GM12878 (cell line): ENCODE measurements around the gene TACR1. TPM values are rescaled to one million over a fixed set of nuclear protein-coding genes. Genes with fewer than 3 reads are reported as not detected.

ENCODE experiments used
- ATAC-seq: fragments of 200-7000 bp; cut with Tn5 transposase; 3 replicates; pipeline ENCODE4 v1.9.1; 2020; ENCODE audit warnings: mild to moderate bottlenecking, moderate library complexity
- BruUV-seq: library from RNA; stranded (reverse); fragments of 400-500 nt; replicated peaks from 2 replicates; lab custom pipeline; 2021; lab: Mats Ljungman, UMichigan
- CTCF ChIA-PET: fragments of 300-600 bp; sonication (Branson Sonifier 250); formaldehyde crosslinking; extraction: SDS; loops from one replicate; lab custom pipeline; 2021; ENCODE audit warnings: inconsistent platforms; lab: Yijun Ruan, JAX
- POLR2A ChIA-PET: fragments of 350-600 bp; formaldehyde crosslinking; extraction: SDS; loops from one replicate; lab custom pipeline; 2021; ENCODE audit warnings: inconsistent platforms; lab: Charles Lee
- RAD21 ChIA-PET: fragments of 300-600 bp; sonication (Branson Sonifier 250); formaldehyde crosslinking; loops from one replicate; lab custom pipeline; 2023; ENCODE audit warnings: antibody characterized with exemption; ENCODE audit not compliant: unreplicated experiment; lab: Charles Lee
- SMC1A ChIA-PET: fragments of 300-600 bp; sonication (Branson Sonifier 250); formaldehyde crosslinking; loops from one replicate; lab custom pipeline; 2023; ENCODE audit not compliant: unreplicated experiment, uncharacterized antibody; lab: Charles Lee
- DNase-seq: peaks from one replicate; pipeline ENCODE4 v3.0.0-alpha.2; 2011; ENCODE audit warnings: low read depth, low spot score
- FAIRE-seq: peaks from 3 replicates; lab custom pipeline; 2011; peaks lifted over from hg19 to GRCh38; lab: Jason Lieb, UNC
- H2AFZ ChIP-seq: 2 replicates; pipeline ENCODE4 v1.6.0; 2011; ENCODE audit warnings: low read depth, low read length, control low read depth; ENCODE audit not compliant: control insufficient read depth
- H3K27ac ChIP-seq: 2 replicates; pipeline ENCODE4 v1.5.1; 2011; ENCODE audit warnings: control low read depth; ENCODE audit not compliant: control insufficient read depth, insufficient read depth
- H3K27me3 ChIP-seq, 2 experiments: replicated peaks in 1 of 2; 2 replicates each; pipeline versions ENCODE4 v1.6.0 to v1.6.1; 2011; ENCODE audit warnings: low read length in 1 of 2; ENCODE audit not compliant: control insufficient read depth in 2 of 2, insufficient read depth in 2 of 2
- H3K36me3 ChIP-seq, 2 experiments: 2 replicates each; pipeline ENCODE4 v1.5.1; 2011; ENCODE audit warnings: low read length in 1 of 2; ENCODE audit not compliant: control insufficient read depth in 2 of 2, insufficient read depth in 2 of 2
- H3K4me1 ChIP-seq: 2 replicates; pipeline ENCODE4 v1.6.1; 2011; ENCODE audit warnings: mild to moderate bottlenecking, low read length, moderate library complexity, mixed read lengths; ENCODE audit not compliant: control insufficient read depth, insufficient read depth
- H3K4me2 ChIP-seq: 2 replicates; pipeline ENCODE4 v1.6.0; 2011; ENCODE audit warnings: control low read depth; ENCODE audit not compliant: control insufficient read depth, insufficient read depth
- H3K4me3 ChIP-seq: fragments of 200-600 bp; sonication (generic); 2 replicates; pipeline ENCODE4 v1.5.1; 2016
- H3K79me2 ChIP-seq: 2 replicates; pipeline ENCODE4 v1.6.0; 2011; ENCODE audit warnings: low read length; ENCODE audit not compliant: control insufficient read depth, insufficient read depth
- H3K9ac ChIP-seq: 2 replicates; pipeline ENCODE4 v1.8.0; 2011; ENCODE audit warnings: low read length, control low read depth, mixed read lengths; ENCODE audit not compliant: control insufficient read depth, insufficient read depth
- H3K9me3 ChIP-seq: replicated peaks from 3 replicates; pipeline ENCODE4 v1.5.1; 2011; ENCODE audit warnings: mild to moderate bottlenecking, low read length; ENCODE audit not compliant: control insufficient read depth, insufficient read depth
- H4K20me1 ChIP-seq: 2 replicates; pipeline ENCODE4 v1.6.0; 2011; ENCODE audit not compliant: control insufficient read depth, insufficient read depth
- BACH1 ChIP-seq: fragments of 450-650 bp; IDR thresholded peaks from 2 replicates; pipeline ENCODE4 v1.6.1; 2017; ENCODE audit warnings: mild to moderate bottlenecking, borderline replicate concordance
- EZH2 ChIP-seq: IDR thresholded peaks from 2 replicates; pipeline ENCODE4 v1.6.1; 2012; ENCODE audit warnings: low read depth, mild to moderate bottlenecking, control low read depth, inconsistent platforms, low read length, borderline replicate concordance; ENCODE audit not compliant: control insufficient read depth
- FOXK2 ChIP-seq: fragments of 450-650 bp; IDR thresholded peaks from 2 replicates; pipeline ENCODE4 v1.6.1; 2017; ENCODE audit warnings: mild to moderate bottlenecking, moderate library complexity
- GABPA ChIP-seq: IDR thresholded peaks from 2 replicates; pipeline ENCODE4 v1.6.1; 2014; ENCODE audit warnings: antibody characterized with exemption, low read depth, mild to moderate bottlenecking, inconsistent platforms
- IKZF1 ChIP-seq: fragments of 450-650 bp; conservative IDR thresholded peaks from 2 replicates; pipeline ENCODE4 v1.6.1; 2017; ENCODE audit warnings: antibody characterized with exemption, mild to moderate bottlenecking
- IRF4 ChIP-seq: IDR thresholded peaks from 2 replicates; pipeline ENCODE4 v1.6.1; 2011; ENCODE audit warnings: low read depth, low read length
- JUND ChIP-seq: IDR thresholded peaks from 2 replicates; pipeline ENCODE4 v1.6.1; 2012; ENCODE audit warnings: low read depth, mild to moderate bottlenecking, low read length, improper control_type of control experiment, moderate library complexity
- NFYB ChIP-seq: IDR thresholded peaks from 2 replicates; pipeline ENCODE4 v1.6.1; 2011; ENCODE audit warnings: low read depth, mild to moderate bottlenecking, low read length, improper control_type of control experiment, moderate library complexity; ENCODE audit not compliant: insufficient read depth
- RAD51 ChIP-seq: fragments of 450-650 bp; IDR thresholded peaks from 2 replicates; pipeline ENCODE4 v1.6.1; 2016; ENCODE audit warnings: moderate library complexity, mild to moderate bottlenecking, inconsistent platforms
- WGBS: methylation state at CpG from one replicate; pipeline ENCODE4 v1.1.6; 2016; ENCODE audit warnings: low lambda C conversion rate; ENCODE audit not compliant: insufficient replicate concordance, insufficient coverage; ENCODE audit errors: missing lambda C conversion rate; 5-methylcytosine and 5-hydroxymethylcytosine counted together
- in situ Hi-C: fragments of 300-500 bp; cut with MboI; formaldehyde crosslinking; loops from 9 replicates; pipeline ENCODE4 v1.14.3; 2018; ENCODE audit warnings: mixed read lengths
- intact Hi-C: fragments of 100-400 bp; cut with micrococcal nuclease; formaldehyde crosslinking; loops from one replicate; pipeline ENCODE4 v1.14.2; 2022; ENCODE audit not compliant: unreplicated experiment
- polyA plus RNA-seq, 11 experiments: library from polyadenylated mRNA; depleted of rRNA in 4 of 11; unstranded in 6 of 11; stranded (reverse) in 5 of 11; fragments of >200 nt; fragmentation: Nextera tagmentation in 4 of 11; fragmentation: Illumina TruSeq in 1 of 11; extraction: Ambion mirVana in 4 of 11; extraction: Trizol in 1 of 11; gene quantifications; 1 replicate in 1 of 11; 2 replicates in 10 of 11; pipeline versions ENCODE4 v1.2.1 to v1.2.3, GENCODE V29; 2011 to 2016; ENCODE audit warnings: inconsistent platforms in 2 of 11, missing spikeins in 2 of 11, low read depth in 1 of 11
- total RNA-seq, 4 experiments: library from RNA; depleted of rRNA in 3 of 4; stranded (reverse); fragments of >200 nt in 3 of 4; fragmentation: Illumina TruSeq in 1 of 4; extraction: Trizol in 1 of 4; gene quantifications; 2 replicates each; pipeline versions ENCODE4 v1.2.1 to v1.2.3, GENCODE V29; 2013 to 2021
- TF ChIP-seq, protein P1 (sequence below): fragments of 150-350 bp; IDR thresholded peaks from 2 replicates; pipeline ENCODE4 v1.6.1; 2014; ENCODE audit warnings: mild to moderate bottlenecking, low read depth, low read length
- TF ChIP-seq, protein P2 (sequence below): IDR thresholded peaks from 2 replicates; pipeline ENCODE4 v1.6.1; 2011; ENCODE audit warnings: low read depth, low read length, improper control_type of control experiment, borderline replicate concordance

The TACR1 gene
- total and polyA plus RNA-seq, 10 of the 15 experiments (the other 5 are each of a cell fraction or from before 2014, with no cell fraction given): 0.04 to 1.4 (median 0.15) TPM

DNA sequence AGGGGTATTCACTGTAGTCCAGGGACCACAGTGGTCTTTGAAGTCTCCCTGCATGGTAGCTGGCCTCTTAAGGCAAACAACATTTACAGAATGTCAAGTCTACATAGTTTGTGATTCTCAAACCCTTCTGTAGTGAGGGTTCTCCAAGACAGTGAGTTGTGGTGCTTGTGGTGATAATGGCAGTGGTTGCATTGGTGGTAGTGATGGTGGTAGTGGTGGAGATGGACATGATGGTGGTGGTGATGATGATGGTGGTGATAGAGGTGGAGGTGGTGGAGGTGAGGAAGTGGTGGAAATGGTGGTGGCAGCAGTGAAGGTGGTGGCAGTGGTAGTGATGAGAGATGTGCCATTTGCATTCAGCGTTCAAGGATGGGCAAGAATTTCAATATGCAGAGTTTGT is 104.9 kb downstream of the TACR1 start:
- FAIRE-seq (no peak), DNase-seq (no peak), ATAC-seq (no peak)
- POLR2A ChIA-PET: no interaction called here
- RAD21 ChIA-PET: no interaction called here
- Histone ChIP-seq H4K20me1 (no peaks in the 10 kb centered on the region), H3K36me3 (no peaks in the 10 kb centered on the region), H3K79me2 (no peaks in the 10 kb centered on the region), H3K4me2 (no peak overlapping the region), H2AFZ (no peak overlapping the region), H3K4me3 (no peak overlapping the region), H3K9me3 (no peaks in the 10 kb centered on the region), H3K4me1 (no peaks in the 10 kb centered on the region), H3K9ac (no peak overlapping the region), H3K27me3 (no peaks in the 10 kb centered on the region), H3K27ac (no peak overlapping the region)
- TF ChIP-seq, protein P1, sequence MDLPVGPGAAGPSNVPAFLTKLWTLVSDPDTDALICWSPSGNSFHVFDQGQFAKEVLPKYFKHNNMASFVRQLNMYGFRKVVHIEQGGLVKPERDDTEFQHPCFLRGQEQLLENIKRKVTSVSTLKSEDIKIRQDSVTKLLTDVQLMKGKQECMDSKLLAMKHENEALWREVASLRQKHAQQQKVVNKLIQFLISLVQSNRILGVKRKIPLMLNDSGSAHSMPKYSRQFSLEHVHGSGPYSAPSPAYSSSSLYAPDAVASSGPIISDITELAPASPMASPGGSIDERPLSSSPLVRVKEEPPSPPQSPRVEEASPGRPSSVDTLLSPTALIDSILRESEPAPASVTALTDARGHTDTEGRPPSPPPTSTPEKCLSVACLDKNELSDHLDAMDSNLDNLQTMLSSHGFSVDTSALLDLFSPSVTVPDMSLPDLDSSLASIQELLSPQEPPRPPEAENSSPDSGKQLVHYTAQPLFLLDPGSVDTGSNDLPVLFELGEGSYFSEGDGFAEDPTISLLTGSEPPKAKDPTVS: no peak
- no peak for TF ChIP-seq RAD51
- TF ChIP-seq NFYB: no peak
- no peak for TF ChIP-seq BACH1
- no peak for TF ChIP-seq IRF4
- TF ChIP-seq IKZF1: no peak
- TF ChIP-seq FOXK2: no peak
- TF ChIP-seq, protein P2, sequence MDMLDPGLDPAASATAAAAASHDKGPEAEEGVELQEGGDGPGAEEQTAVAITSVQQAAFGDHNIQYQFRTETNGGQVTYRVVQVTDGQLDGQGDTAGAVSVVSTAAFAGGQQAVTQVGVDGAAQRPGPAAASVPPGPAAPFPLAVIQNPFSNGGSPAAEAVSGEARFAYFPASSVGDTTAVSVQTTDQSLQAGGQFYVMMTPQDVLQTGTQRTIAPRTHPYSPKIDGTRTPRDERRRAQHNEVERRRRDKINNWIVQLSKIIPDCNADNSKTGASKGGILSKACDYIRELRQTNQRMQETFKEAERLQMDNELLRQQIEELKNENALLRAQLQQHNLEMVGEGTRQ: no peak
- no peak for TF ChIP-seq GABPA
- TF ChIP-seq JUND: no peak
- no peak for TF ChIP-seq EZH2
- in situ Hi-C loops (no loop called here), intact Hi-C loops (no loop called here)
- BruUV-seq: no TSS peak
- 0% methylated on average over 1 of the region's 1 CpG for WGBS
- CTCF ChIA-PET: interaction anchor here (0.6 to 2.8 kb wide), 5 partner anchors 102 to 534 kb away, joined by 3 to 7 read pairs (median 3); no protein-coding TSS in a partner anchor
- SMC1A ChIA-PET: interaction anchor here (1.1 to 1.2 kb wide), 2 partner anchors 53 to 374 kb away, joined by 3 read pairs; no protein-coding TSS in a partner anchor
